HG03280 (cell line): Measurements from ENCODE around the gene GNG12.

Experiments used
- ATAC-seq: cut with Tn5 transposase; IDR thresholded peaks from one replicate; pipeline ENCODE4 v1.9.1; 2021; ENCODE audit warnings: mild to moderate bottlenecking, moderate library complexity; ENCODE audit not compliant: unreplicated experiment

GNG12 gene

DNA sequence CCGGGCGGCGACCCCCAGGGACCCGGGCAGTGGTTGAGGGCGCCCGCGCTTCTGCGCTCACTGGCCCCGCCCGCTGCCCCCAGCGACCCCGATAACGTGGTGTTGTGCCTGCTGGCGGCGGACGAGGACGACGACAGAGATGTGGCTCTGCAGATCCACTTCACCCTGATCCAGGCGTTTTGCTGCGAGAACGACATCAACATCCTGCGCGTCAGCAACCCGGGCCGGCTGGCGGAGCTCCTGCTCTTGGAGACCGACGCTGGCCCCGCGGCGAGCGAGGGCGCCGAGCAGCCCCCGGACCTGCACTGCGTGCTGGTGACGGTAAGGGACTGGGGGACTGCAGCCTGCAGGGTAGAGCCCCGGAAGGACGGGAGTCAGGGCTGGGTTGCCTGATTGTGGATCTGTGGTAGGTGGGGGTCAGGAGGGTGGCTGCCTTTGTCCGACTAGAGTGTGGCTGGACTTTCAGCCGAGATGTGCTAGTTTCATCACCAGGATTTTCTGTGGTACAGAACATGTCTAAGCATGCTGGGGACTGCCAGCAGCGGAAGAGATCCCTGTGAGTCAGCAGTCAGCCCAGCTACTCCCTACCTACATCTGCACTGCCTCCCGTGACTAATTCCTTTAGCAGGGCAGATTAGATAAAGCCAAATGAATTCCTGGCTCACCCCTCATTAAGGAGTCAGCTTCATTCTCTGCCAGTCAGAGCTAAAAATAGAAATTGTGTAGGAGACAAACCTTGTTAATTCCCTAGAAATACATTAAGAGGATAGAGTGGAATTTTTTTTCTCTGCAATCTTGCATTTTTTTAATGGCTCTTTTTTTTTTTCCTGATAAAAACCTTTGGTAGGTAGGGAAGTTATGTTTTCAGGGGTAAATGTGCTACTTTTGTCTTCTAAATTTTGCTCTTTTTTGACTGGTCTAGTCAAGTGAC, 146.7 kb downstream of the GNG12 start:
- peak; percentile 17 for ATAC-seq

DNA sequence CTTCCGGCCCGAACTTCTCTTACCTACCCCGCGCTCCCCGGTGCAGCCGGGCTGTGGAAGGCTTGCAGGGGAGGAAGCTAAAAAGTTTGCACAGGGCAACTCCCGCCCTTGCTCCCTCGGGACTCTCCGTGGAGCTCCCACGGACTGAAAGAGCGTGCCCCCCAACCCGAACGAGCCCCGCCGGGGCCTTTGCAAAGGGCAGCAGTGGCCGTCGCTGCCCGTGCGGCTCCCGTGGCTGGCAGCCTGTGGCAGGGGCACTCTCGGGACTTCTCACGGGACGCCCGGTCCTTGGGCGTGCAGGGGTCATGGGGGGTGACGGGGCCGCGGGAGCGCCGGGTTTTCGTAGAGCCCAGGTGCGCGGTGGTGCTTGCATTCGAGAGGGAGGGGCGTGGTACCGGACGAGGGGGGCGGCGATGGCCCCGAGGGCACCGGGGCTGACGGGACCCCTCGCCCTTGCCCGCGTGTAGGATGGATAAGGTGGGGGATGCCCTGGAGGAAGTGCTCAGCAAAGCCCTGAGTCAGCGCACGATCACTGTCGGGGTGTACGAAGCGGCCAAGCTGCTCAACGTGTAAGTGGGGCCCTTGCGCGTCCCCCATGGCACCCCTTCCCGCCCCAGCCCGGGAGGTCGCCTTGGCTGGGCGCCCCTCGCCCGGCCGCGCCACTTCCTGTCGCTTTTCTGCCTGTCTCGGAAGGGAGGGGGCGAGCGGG, 147.6 kb downstream of the GNG12 start:
- ATAC-seq, result peak; percentile 13

DNA sequence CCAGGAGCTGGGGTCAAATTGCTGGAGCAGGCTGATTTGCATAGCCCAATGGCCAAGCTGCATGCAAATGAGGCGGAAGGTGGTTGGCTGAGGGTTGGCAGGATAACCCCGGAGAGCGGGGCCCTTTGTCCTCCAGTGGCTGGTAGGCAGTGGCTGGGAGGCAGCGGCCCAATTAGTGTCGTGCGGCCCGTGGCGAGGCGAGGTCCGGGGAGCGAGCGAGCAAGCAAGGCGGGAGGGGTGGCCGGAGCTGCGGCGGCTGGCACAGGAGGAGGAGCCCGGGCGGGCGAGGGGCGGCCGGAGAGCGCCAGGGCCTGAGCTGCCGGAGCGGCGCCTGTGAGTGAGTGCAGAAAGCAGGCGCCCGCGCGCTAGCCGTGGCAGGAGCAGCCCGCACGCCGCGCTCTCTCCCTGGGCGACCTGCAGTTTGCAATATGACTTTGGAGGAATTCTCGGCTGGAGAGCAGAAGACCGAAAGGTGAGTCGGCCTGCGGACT, 148.2 kb downstream of the GNG12 start, which contains the start of gene GADD45A:
Gene GADD45A (plus strand): TSS at position 135 of the 491 bp plus-strand sequence. CDS start 294 bp downstream, at position 429.
- ATAC-seq, result peak; percentile 88

DNA sequence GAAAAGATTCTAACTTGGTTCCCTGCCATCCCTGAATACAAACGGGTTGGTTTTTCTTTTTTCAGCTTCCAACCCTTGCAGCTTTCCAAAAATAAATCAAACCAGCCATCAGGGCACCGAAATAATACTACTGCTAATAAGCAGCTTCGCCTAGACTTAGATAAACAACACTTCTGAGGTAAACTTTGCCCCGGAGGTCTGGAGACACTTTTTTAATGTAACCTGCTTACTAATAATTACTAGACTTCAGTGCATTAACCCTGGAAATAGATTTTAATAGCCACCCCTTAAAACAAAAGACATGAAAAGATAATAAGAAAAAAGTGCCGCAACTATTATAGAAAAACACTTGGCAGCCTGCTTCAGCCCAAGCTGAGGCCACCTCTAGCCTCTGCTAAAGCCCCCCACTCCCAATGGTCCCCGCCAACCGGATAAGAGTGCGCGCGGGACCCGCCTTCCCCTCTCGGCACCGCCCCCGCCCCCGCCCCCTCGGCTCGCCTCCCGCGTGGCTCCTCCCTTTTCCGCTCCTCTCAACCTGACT, 148.7 kb downstream of the GNG12 start:
- no peak for ATAC-seq

DNA sequence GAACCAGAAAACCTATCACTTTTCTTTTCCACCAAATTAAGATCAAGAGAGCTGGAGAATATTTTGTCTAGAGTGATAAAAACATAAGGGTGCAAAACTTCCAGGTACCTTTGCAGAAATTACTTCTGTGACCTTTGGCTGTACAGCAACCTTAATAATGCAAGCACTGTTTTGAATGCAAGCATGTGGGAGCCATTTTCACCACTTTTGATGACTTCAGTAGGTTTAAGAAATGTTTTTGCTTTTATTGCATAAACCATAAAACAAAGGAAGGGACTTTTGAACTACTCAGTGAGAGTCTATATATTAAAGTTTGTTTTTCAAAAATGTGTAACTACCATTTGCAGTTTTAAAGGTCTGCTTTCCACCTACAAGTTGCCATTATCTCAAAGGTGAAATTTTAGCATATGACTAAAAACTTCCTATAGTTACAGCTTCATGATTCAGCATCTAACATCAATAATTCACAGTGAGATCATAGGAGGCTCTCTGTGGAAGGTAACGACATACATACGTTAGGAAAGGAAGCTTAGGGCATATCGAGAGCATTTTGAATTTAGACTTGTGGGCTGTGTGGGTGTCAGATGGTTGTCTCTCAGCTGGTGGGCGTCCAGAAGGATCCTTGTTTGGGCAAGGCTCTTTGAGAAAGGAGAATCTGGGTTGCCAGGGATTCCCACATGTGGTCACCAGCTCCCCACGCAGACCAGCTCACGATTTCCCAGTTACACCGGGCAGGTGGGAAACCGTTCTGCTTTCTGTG, 149.3 kb downstream of the GNG12 start:
- no peak for ATAC-seq

DNA sequence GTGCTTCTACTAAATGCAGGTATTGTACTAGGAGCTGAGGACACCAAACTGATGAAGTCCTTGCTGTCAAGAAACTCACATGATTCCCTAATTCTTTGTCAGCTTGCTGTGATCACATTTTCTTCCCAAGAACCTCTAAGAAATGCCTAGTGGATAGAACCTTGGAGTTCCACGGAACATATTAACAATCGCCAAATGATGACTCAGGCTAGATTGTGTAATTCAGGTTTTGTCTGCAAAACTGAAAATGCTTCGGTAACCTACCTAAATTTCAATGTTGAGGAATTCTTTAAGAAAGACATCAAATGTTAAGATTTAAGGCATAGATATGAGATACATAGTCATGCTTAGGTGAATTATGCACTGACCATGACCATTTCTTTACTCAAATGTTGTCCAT, 150.0 kb downstream of the GNG12 start:
- ATAC-seq, result no peak

DNA sequence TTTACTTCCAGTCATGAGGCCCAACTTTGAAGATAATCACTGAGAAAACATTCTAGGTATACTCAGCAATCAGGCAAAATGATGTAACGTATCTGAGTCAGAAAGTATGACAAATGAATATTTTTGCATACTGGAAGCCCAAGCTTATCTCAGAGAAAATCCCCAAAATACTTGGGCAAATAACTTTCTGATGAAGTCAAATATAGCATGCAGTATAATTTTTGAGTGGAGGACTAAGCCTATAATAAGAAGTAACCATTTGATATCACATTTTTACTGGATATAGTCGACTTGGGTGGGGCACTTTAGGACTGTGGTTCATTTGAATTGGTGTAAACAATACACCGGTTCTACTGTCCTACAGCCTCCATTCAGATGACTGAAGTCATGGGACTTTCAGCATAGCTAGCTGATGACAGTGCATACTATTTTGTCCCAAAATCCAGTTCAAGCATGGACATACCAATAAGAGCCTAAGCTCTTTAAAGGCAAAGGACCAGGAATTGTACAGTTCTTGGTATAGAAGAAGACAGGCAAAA, 150.5 kb downstream of the GNG12 start:
- no peak for ATAC-seq

DNA sequence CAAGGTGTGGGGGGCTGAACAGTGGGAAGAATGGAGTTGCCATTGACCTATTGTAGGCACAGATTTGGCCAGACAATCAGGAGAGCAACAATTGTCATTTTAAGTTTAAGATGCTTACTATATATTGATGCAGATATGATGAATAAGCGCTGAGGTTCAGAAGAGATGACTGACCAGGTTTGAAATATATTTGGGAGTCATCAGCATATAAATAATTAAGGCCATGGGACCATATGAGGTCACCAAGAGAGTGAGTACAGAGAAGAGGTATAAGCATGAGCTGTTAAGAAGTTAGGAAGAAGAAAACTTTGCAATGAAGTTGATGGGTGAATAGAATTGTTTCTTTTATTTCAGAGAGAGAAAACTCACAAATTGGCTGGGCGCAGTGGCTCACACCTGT, 152.8 kb downstream of the GNG12 start:
- no peak for ATAC-seq

DNA sequence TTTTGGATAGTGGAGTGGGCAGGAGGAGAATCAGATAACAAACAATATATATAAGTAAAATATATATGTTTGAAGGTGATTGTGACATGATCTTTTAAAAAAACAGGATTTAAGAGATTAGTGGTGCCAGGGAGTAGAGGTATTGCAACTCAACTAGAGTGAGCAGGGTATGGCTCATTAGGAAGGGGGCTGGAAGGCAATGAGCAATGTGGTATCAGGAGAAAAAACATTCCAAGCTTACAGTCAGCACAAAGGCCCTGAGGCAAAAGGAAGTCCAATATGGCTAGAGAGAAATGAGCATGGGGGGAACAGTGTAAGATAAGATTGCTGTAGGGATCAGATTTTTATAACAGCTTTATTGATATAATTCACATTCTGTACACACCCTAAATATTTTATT, 153.6 kb downstream of the GNG12 start:
- no peak for ATAC-seq

DNA sequence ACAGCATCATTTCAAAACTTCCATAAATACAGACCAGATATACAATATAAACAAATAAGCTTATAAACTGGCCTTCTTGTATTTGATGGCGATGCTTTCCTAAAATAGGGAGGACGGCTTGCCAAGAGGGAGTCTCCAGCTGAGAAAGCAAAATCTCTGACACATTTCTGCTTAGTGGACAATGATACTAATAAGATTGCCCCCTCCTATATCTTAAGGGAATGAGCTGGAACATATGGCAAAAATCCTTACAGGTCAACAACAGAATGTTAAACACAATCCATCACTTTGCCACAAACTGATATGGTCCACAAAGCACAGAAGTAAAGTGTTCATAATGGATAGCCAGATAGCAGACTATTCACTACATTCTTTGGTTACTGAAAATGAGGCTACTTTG, 155.3 kb downstream of the GNG12 start:
- no peak for ATAC-seq

DNA sequence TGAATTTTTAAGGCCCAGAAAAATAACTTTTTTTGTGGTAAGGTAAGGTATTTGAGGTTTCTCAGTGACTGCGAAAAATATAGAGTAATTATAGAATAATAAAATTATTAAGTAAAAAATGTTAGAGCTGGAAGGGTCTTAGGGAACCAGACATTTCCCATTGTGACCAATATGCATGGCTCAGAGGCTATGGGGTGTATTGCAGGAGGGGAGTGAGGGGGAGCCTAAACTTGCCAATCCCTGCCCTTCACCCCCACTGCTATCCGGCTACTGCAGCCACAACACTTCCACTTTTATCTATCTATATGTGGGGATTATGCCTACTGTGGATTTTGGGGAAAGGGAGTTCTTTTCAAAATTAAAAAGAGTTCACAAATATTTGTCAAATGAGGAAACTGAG, 155.9 kb downstream of the GNG12 start:
- ATAC-seq, result no peak

DNA sequence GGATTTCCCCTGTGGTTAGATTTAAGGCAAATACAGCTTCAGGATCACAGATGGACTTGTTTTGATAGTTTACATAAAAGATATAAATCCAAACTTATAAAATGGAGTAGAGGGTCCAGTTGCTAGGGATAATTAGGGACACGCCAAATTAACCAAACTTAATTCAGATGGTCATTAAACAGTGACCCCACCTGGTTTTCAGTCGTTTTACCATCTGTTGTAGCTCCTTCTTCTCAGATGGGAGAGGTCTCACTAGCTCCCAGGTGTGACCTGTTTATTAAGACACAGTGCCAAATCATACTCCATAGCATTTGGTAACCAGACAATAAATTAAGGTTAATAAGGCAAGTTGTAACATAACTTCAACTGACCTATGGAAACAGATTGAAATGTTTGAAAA, 156.3 kb downstream of the GNG12 start:
- no peak for ATAC-seq

DNA sequence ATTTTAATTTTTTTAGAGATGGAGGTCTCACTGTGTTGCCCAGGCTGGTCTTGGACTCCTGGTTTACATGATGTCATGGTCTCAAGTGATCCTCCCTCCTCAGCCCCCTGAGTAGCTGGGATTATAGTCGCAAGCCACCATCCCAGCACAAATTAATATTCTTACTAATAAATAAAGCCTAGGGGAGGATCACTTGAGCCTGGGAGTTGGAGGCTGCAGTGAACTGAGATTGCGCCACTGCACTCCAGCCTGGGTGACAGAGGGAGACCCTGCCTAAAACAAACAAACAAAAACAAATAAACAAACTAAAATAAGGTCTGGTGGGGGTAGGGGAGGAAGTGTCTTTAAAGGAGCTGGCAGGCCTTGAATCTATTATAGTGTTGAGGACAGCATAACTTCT, 157.0 kb downstream of the GNG12 start:
- no peak for ATAC-seq

DNA sequence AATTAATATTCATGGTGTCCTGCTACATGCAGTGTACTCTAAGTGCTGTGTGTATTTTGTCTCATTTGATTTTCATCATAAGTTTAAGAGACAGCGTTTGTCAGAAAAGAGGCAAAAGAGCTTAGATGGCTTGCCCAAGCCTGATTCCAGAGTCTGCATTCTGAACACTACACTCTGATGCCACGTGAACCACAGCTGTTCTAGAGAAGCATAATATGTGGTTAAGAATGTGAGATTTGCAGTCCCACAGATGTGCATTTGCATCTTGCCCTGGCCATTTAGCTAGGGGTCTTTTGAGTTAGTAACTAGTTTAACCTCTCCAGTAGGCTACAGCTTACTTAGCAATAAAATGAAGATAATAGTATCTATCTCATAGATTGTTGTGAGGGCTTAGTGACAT, 157.5 kb downstream of the GNG12 start:
- peak; percentile 77 for ATAC-seq

DNA sequence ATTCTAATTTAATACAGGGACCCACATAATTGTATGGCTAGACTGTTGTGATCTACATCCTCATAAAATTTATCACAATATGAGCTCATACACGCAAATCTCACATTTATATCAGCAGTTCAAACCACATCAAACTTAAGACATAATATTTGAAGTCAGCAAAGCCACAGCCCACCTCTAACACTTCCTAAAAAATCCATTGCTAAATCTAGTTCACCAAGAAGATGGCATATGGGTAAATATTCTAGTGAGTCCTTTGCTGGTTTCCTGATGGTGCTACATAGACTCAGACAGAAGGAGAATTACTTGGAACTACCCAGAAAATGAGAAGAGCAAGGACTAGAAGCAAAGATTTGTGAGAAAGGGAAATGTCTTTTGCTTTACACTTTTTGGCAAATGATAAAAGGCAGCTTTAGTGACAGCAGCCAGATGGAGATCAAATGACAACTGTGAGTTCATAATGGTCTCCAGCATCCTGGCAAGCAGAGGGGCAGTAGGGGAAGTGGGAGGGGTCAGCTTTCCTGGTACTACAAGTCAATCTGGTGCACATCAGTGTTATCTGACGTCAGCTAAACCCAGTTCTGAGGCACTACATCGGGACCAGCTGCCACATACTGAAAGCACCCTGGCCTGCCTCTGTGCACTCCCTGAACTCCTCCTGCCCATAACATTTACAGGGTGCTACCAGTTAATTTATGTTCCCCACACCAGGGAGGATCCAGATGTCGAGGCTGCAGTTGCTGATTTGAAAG, 158.8 kb downstream of the GNG12 start:
- no peak for ATAC-seq

DNA sequence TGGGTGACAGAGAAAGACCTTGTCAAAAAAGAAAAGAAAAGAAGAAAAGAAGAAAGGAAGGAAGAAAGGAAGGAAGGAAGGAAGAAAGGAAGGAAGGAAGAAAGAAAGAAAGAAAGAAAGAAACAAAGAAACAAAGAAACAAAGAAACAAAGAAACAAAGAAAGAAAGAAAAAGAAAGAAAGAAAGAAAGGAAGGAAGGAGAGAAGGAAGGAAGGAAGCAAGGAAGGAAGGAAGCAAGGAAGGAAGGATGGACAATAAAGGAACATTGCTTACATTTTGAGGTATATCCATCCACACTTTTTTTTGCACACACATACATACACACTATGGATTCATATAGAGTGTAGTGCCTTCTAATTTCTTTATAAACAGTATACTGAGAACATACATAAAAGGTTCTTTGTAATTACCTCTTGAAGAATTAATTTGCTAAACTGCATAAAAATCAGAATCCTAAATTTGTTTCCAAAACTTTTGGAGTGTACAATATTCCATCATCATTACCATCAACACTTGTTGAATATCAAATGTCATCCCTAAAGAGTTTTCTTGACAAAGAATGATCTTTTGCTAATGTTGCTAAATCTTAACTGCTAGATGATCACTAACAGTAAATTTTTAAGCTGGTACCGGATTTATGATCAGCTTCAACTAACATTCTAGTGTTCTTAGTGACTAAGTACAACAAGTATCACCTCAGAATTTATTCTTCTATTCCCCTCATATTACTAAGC, 159.6 kb downstream of the GNG12 start:
- ATAC-seq, result no peak

DNA sequence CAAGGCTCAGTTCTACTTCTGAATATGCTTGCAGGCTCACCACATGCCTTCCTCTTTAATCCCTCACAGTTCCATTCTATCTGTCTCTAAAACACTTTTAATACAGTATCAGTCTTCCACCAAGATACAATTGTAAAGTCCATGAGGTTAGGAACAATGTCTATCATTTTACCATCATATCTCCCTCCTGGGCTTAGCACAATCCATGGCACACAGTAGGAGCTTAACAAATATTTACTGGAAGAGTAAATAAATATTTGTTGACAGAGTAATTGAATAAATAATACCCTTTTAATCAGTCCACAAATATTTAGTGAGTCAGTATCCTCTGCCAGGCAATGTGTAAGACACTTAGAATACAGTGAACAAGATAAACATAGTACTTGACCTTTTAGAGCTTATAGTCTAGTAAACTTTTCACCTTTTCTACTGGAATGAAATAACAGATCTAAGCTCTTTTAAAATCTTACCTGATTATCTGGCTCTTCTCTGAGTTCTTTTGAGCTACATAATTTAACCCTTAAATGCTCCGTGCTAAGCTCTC, 160.9 kb downstream of the GNG12 start:
- ATAC-seq, result no peak

DNA sequence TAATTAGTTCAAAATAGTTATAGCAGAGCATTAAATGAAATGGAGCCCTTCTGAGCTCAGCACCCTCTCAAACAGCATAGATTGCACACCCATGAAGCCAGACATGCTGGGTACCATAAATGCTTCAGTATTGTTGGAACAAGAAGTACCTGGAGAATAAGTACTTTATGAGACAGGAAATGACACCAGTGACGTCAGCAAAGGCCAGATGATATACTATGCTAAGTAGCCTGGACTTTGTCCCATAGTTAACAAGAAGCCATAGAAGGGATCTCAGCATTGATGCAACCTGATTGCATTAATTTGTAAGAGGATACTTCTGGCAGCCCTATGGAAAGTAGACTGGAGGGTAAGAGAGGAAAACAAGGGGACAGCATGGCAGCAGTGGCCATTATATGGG, 164.6 kb downstream of the GNG12 start:
- ATAC-seq, result no peak

DNA sequence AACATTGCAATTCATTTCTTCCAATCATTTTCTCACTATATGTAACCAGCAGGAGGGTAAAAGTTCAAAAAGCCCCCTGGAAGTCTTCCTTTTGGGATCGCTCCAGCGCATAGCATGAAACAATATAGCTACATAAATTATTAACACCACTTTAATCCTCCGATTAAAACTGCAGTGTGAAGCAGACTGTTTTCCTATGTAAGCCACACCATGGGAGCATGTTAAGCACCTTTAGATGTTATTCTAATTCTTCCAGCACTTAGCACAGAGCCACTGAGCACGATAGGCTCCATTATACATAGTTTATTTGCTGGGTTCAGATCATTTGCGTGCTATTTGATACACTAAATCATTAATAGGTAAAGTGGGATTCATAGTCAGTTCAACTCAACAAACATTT, 166.6 kb downstream of the GNG12 start:
- no peak for ATAC-seq
